Mammary epithelial cell (primary cell): Measurements from ENCODE around the gene RNF224.

Experiments used
- EZH2 ChIP-seq: IDR thresholded peaks from 2 replicates; pipeline ENCODE4 v1.6.1; 2012; ENCODE audit warnings: low read length, inconsistent platforms, borderline replicate concordance
- TF ChIP-seq, protein P1 (sequence below), 2 donors: IDR thresholded peaks in 1 of 2; conservative IDR thresholded peaks in 1 of 2; 2 replicates each; pipeline ENCODE4 v1.5.1; 2011 to 2012; ENCODE audit warnings: inconsistent platforms in 2 of 2, low read length in 2 of 2, mild to moderate bottlenecking in 2 of 2, control low read depth in 1 of 2, low read depth in 1 of 2; ENCODE audit not compliant: insufficient read depth in 1 of 2; ENCODE audit errors: extremely low read depth in 1 of 2

DNA sequence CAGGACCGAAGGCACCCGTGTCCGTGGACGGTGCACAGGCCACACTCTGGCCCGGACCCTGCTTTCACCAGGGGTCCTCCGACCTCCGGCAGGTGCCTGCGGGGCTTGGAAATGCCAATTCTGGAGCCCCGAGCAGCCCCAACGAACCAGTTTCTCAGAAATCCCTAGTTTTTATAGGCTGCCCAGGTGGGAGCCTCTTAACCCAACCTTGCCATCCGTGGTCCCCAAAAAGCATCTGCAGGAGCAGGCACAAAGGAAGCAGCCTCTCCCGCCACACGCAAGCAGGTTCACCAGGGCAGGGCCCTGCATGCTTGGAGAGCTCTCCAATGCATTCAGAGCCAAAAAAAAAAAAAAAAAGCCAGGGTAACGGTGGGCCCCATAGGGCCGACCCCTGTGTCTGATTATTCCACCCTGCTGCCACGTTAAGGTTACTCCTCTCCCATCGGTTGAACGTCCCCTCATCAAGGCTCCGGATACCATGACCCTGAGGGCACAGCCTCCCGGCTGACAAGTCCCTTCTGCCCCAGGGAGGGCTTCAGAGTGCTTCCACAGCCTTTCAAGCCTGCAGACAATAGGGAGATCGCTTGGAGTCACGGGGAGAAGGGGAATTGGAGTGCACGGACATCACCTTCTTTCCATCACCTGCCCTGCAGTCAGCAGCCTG, 26.0 kb upstream of the RNF224 start:
- TF ChIP-seq, protein P1, sequence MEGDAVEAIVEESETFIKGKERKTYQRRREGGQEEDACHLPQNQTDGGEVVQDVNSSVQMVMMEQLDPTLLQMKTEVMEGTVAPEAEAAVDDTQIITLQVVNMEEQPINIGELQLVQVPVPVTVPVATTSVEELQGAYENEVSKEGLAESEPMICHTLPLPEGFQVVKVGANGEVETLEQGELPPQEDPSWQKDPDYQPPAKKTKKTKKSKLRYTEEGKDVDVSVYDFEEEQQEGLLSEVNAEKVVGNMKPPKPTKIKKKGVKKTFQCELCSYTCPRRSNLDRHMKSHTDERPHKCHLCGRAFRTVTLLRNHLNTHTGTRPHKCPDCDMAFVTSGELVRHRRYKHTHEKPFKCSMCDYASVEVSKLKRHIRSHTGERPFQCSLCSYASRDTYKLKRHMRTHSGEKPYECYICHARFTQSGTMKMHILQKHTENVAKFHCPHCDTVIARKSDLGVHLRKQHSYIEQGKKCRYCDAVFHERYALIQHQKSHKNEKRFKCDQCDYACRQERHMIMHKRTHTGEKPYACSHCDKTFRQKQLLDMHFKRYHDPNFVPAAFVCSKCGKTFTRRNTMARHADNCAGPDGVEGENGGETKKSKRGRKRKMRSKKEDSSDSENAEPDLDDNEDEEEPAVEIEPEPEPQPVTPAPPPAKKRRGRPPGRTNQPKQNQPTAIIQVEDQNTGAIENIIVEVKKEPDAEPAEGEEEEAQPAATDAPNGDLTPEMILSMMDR (conservative IDR thresholded peaks at IDR 0.05 in 1 of 2, IDR thresholded peaks at IDR 0.05 in 1 of 2; ENCODE audit: extremely low read depth in 1 of 2, insufficient read depth in 1 of 2, low read depth in 1 of 2, low read length in 2 of 2): no peak
- no peak for TF ChIP-seq EZH2
